ENCODE measurements around the gene IQGAP2. TPM values are rescaled to one million over a fixed set of nuclear protein-coding genes. Genes with fewer than 3 reads are reported as not detected.

The IQGAP2 gene
- total RNA-seq, 1 donor from 2014 or later = 1.4 TPM

- H3K36me3 Mint-ChIP-seq (ENCODE audit: unreplicated experiment) = no peaks in the 10 kb centered on the region
- H3K4me1 Mint-ChIP-seq (ENCODE audit: low read depth, unreplicated experiment) = no peaks in the 10 kb centered on the region
Observed at GRCh38 chr5:76688212-76688611, 285.1 kb downstream of the IQGAP2 start.

GRCh38 chr5:76688836-76689235 is 285.8 kb downstream of the IQGAP2 start:
- H3K9me3 Mint-ChIP-seq (ENCODE audit: unreplicated experiment) = no peaks in the 10 kb centered on the region
- no peaks in the 10 kb centered on the region for H3K27me3 Mint-ChIP-seq (ENCODE audit: unreplicated experiment)
- DNase-seq = no peak
- H3K4me1 Mint-ChIP-seq (ENCODE audit: low read depth, unreplicated experiment) = no peaks in the 10 kb centered on the region
- TF ChIP-seq CTCF (IDR thresholded peaks at IDR 0.05; ENCODE audit: partially characterized antibody, unreplicated experiment) = no peak
- H3K36me3 Mint-ChIP-seq (ENCODE audit: unreplicated experiment) = no peaks in the 10 kb centered on the region
- H3K4me3 Mint-ChIP-seq (ENCODE audit: unreplicated experiment) = no peak overlapping the region
- no peak overlapping the region for H3K27ac Mint-ChIP-seq (ENCODE audit: unreplicated experiment)

More at GRCh38 chr5:76688212-76688611, 285.1 kb downstream of the IQGAP2 start:
- Mint-ChIP-seq H3K4me3 (ENCODE audit: unreplicated experiment) (no peak overlapping the region), H3K27me3 (ENCODE audit: unreplicated experiment) (no peaks in the 10 kb centered on the region), H3K27ac (ENCODE audit: unreplicated experiment) (no peak overlapping the region), H3K9me3 (ENCODE audit: unreplicated experiment) (no peaks in the 10 kb centered on the region)
- TF ChIP-seq CTCF (IDR thresholded peaks at IDR 0.05; ENCODE audit: partially characterized antibody, unreplicated experiment) = no peak
- no peak for DNase-seq

GRCh38 chr5:76689321-76690036 is 286.4 kb downstream of the IQGAP2 start:
- H3K4me1 Mint-ChIP-seq (ENCODE audit: low read depth, unreplicated experiment) = no peaks in the 10 kb centered on the region
- no peak overlapping the region for H3K4me3 Mint-ChIP-seq (ENCODE audit: unreplicated experiment)
- no peak overlapping the region for H3K27ac Mint-ChIP-seq (ENCODE audit: unreplicated experiment)
- DNase-seq = no peak
- H3K9me3 Mint-ChIP-seq (ENCODE audit: unreplicated experiment) = no peaks in the 10 kb centered on the region
- H3K36me3 Mint-ChIP-seq (ENCODE audit: unreplicated experiment) = no peaks in the 10 kb centered on the region
- no peak for TF ChIP-seq CTCF (IDR thresholded peaks at IDR 0.05; ENCODE audit: partially characterized antibody, unreplicated experiment)
- H3K27me3 Mint-ChIP-seq (ENCODE audit: unreplicated experiment) = no peaks in the 10 kb centered on the region

GRCh38 chr5:76690037-76690679 is 287.1 kb downstream of the IQGAP2 start:
- H3K4me1 Mint-ChIP-seq (ENCODE audit: low read depth, unreplicated experiment) = no peaks in the 10 kb centered on the region
- no peak overlapping the region for H3K4me3 Mint-ChIP-seq (ENCODE audit: unreplicated experiment)
- no peaks in the 10 kb centered on the region for H3K27me3 Mint-ChIP-seq (ENCODE audit: unreplicated experiment)
- no peak overlapping the region for H3K27ac Mint-ChIP-seq (ENCODE audit: unreplicated experiment)
- no peaks in the 10 kb centered on the region for H3K9me3 Mint-ChIP-seq (ENCODE audit: unreplicated experiment)
- no peak for TF ChIP-seq CTCF (IDR thresholded peaks at IDR 0.05; ENCODE audit: partially characterized antibody, unreplicated experiment)
- no peak for DNase-seq
- H3K36me3 Mint-ChIP-seq (ENCODE audit: unreplicated experiment) = no peaks in the 10 kb centered on the region
